CD4-positive, alpha-beta T cell (primary cell): ENCODE results near the gene BRD7. TPM values are rescaled to one million over a fixed set of nuclear protein-coding genes. Genes with fewer than 3 reads are reported as not detected.

ENCODE experiments used
- ATAC-seq: fragments of 200-7000 bp; cut with Tn5 transposase; one replicate; pipeline ENCODE4 v1.10.0; 2022; ENCODE audit warnings: mild to moderate bottlenecking; ENCODE audit not compliant: poor library complexity
- CTCF ChIA-PET: fragments of 350-600 bp; sonication (Branson Sonifier 250); formaldehyde crosslinking; loops from one replicate; lab custom pipeline; 2021; ENCODE audit warnings: antibody characterized with exemption, inconsistent platforms; lab: Charles Lee
- POLR2A ChIA-PET: fragments of 350-600 bp; sonication (Branson Sonifier 250); formaldehyde crosslinking; loops from one replicate; lab custom pipeline; 2021; ENCODE audit warnings: antibody characterized with exemption, inconsistent platforms; lab: Charles Lee
- DNase-seq, 14 experiments: peaks; one replicate each; pipeline ENCODE4 v3.0.0-alpha.2; 2013 to 2020; ENCODE audit warnings: mixed read lengths in 2 of 14
- H3K27ac ChIP-seq, 2 donors: one replicate each; pipeline versions ENCODE4 v1.5.1 to v1.7.0; 2013; ENCODE audit warnings: low read length in 2 of 2, low read depth in 1 of 2, mild to moderate bottlenecking in 1 of 2
- H3K27me3 ChIP-seq, 2 experiments: 1 replicate in 1 of 2; 2 replicates in 1 of 2; pipeline versions ENCODE4 v1.6.1 to v1.7.0; 2013; ENCODE audit warnings: low read length in 2 of 2, control low read depth in 1 of 2, mild to moderate bottlenecking in 1 of 2, moderate library complexity in 1 of 2; ENCODE audit not compliant: insufficient read depth in 2 of 2, control insufficient read depth in 1 of 2
- H3K36me3 ChIP-seq: one replicate; pipeline ENCODE4 v1.6.1; 2013; ENCODE audit warnings: low read length, control low read depth; ENCODE audit not compliant: insufficient read depth
- H3K4me1 ChIP-seq: one replicate; pipeline ENCODE4 v1.6.1; 2013; ENCODE audit warnings: low read length, control low read depth; ENCODE audit not compliant: insufficient read depth
- H3K4me3 ChIP-seq: one replicate; pipeline ENCODE4 v1.5.1; 2013; ENCODE audit warnings: mild to moderate bottlenecking, low read length, moderate library complexity
- H3K9me3 ChIP-seq, 2 experiments: 1 replicate in 1 of 2; 2 replicates in 1 of 2; pipeline versions ENCODE4 v1.6.1 to v1.7.0; 2013; ENCODE audit warnings: low read length in 2 of 2, mild to moderate bottlenecking in 2 of 2, control low read depth in 1 of 2, moderate library complexity in 1 of 2; ENCODE audit not compliant: control insufficient read depth in 1 of 2, insufficient read depth in 1 of 2
- H3K27ac Mint-ChIP-seq: one replicate; pipeline ENCODE4 v1.8.0; 2020; ENCODE audit warnings: mixed read lengths
- H3K27me3 Mint-ChIP-seq: one replicate; pipeline ENCODE4 v1.8.0; 2021; ENCODE audit warnings: mixed read lengths
- H3K36me3 Mint-ChIP-seq: one replicate; pipeline ENCODE4 v1.8.0; 2021; ENCODE audit warnings: low read depth, mixed read lengths
- H3K4me1 Mint-ChIP-seq: one replicate; pipeline ENCODE4 v1.8.0; 2021; ENCODE audit warnings: low read depth, mixed read lengths
- H3K4me3 Mint-ChIP-seq: one replicate; pipeline ENCODE4 v1.8.0; 2020; ENCODE audit warnings: mild to moderate bottlenecking, mixed read lengths
- H3K9me3 Mint-ChIP-seq: one replicate; pipeline ENCODE4 v1.8.0; 2020; ENCODE audit warnings: mixed read lengths
- CTCF ChIP-seq: fragments of 200-600 bp; IDR thresholded peaks from one replicate; pipeline ENCODE4 v1.8.0; 2022; ENCODE audit warnings: antibody characterized with exemption, mild to moderate bottlenecking
- intact Hi-C, 2 experiments: fragments of 100-400 bp; cut with DNase I in 1 of 2; cut with micrococcal nuclease in 1 of 2; formaldehyde crosslinking; loops; one replicate each; pipeline versions ENCODE4 v1.15.1 to v1.9.0; 2023 to 2025; cut with DNase I, micrococcal nuclease
- total RNA-seq, 174 experiments: library from RNA in 2 of 174; stranded (reverse) in 2 of 174; gene quantifications; one replicate each; pipeline ENCODE4 v1.2.3 and lab custom pipeline; 2021 to 2026

BRD7 gene
- total RNA-seq, 2 experiments from 2014 or later: 95.4 to 103 TPM

DNA sequence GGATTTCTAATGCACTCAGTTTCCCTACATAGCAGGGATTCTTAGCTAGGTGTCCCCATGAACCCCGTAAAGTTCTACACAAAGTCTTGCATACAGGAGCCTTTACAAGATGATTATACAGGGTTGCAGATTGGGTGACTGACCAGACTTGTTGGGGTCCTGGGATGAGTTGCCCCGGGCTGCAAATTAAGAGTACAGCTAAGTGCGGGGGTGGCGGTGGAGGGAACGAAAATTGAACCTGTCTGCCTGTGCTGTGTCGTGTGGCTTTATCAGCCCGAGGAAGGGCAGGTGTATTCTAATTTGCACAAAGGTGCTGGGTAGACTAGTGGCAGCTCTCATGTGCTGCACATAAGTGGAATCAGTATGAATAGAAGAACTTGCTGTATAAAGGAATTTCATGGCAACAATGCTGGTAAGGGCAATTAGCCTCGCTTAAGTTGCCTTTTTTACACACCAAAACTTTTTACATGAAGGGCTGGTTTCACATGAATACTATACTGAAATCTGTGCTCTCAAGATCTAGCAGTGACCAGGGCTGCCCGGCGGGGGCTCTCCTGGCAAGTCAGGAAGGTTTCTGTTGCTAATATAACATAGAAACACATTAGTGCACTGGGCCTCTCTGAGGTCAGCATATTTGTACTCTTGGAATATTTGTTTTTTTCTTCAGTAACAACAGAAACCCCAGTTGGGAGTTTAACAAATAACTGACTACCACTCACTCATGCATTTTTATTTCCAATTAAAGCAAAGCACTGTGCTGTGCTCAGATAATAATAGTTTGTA lies 51.7 kb downstream of the BRD7 start:
- ATAC-seq (no peak), DNase-seq (no peak)
- Mint-ChIP-seq H3K27me3 (no peaks in the 10 kb centered on the region), H3K36me3 (peaks cover 98% of the 10 kb centered on the region), H3K9me3 (no peaks in the 10 kb centered on the region), H3K27ac (peak overlapping the region; percentile 91), H3K4me1 (peaks cover 41% of the 10 kb centered on the region), H3K4me3 (no peak overlapping the region)
- intact Hi-C loops: loop anchor here in 1 of 2 experiments (10.0 kb wide), 1 partner anchor 52 kb away; the partner anchor contains the start of gene ADCY7
- CTCF ChIA-PET: interaction anchor here (1.3 kb wide), 1 partner anchor 38 kb away, joined by 3 read pairs; no protein-coding TSS in a partner anchor
- no peaks in the 10 kb centered on the region for H3K9me3 ChIP-seq
- no peak overlapping the region for H3K4me3 ChIP-seq
- H3K27ac ChIP-seq: no peak overlapping the region
- POLR2A ChIA-PET: interaction anchor here (1.0 to 4.8 kb wide), 3 partner anchors 10 to 348 kb away, joined by 3 to 32 read pairs (median 8); no protein-coding TSS in a partner anchor
- no peak for TF ChIP-seq CTCF
- peaks cover 90% of the 10 kb centered on the region for H3K36me3 ChIP-seq
- H3K27me3 ChIP-seq: no peaks in the 10 kb centered on the region
- H3K4me1 ChIP-seq: peaks cover 32% of the 10 kb centered on the region

DNA sequence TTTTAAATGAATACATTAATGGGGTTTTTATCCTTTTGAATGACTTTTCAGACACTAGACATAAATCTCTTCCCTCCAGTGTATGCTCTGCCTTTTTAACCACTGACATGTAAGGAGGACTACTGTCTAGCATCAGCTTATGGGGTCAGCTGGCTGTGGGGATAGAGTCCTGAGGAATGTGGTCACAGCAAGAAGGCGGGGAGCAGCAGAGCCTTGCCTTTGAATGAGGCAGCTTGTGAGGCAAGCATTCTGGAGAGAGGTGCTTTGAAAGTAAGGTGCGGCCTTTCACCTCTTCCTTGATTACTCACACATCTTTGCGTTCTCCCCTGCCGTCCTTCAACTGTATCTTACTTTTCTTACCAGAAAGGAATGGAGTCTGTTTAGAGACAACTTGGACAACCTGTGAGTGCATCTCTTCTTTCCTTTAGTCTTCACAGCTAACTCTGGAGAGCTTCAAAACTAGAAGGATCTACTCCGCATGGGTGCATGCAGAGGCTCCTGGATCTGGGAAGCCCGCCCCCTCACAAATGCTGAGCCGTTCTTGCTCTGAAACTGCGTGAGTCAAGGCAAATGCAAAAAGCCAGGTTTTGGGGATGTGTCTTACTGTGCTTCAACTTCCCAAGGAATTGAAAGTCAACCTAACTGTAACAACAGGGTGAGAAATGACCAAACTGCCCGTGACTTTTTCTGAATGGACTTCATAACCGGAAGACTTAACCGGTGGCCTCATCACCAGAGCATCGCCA lies 52.5 kb downstream of the BRD7 start:
- intact Hi-C loops: loop anchor here in 1 of 2 experiments (10.0 kb wide), 1 partner anchor 51 kb away; the partner anchor contains the start of gene ADCY7
- H3K4me3 Mint-ChIP-seq: no peak overlapping the region
- H3K27ac Mint-ChIP-seq: peak overlapping the region; percentile 91
- H3K4me3 ChIP-seq: no peak overlapping the region
- peaks cover 35% of the 10 kb centered on the region for H3K4me1 ChIP-seq
- peaks cover 41% of the 10 kb centered on the region for H3K4me1 Mint-ChIP-seq
- H3K9me3 Mint-ChIP-seq: no peaks in the 10 kb centered on the region
- DNase-seq: peak in 3 of 14 experiments; percentile 2 to 24 (median 4)
- no peaks in the 10 kb centered on the region for H3K9me3 ChIP-seq
- ChIA-PET POLR2A (interaction anchor here (1.0 to 4.8 kb wide), 4 partner anchors 11 to 349 kb away, joined by 3 to 32 read pairs (median 6); partner anchors contain the start of gene ADCY7), CTCF (interaction anchor here (1.3 kb wide), 1 partner anchor 39 kb away, joined by 3 read pairs; no protein-coding TSS in a partner anchor)
- peaks cover 97% of the 10 kb centered on the region for H3K36me3 ChIP-seq
- H3K36me3 Mint-ChIP-seq: peaks cover 99% of the 10 kb centered on the region
- H3K27me3 Mint-ChIP-seq: no peaks in the 10 kb centered on the region
- H3K27me3 ChIP-seq: no peaks in the 10 kb centered on the region
- ATAC-seq: no peak
- no peak for TF ChIP-seq CTCF
- no peak overlapping the region for H3K27ac ChIP-seq

DNA sequence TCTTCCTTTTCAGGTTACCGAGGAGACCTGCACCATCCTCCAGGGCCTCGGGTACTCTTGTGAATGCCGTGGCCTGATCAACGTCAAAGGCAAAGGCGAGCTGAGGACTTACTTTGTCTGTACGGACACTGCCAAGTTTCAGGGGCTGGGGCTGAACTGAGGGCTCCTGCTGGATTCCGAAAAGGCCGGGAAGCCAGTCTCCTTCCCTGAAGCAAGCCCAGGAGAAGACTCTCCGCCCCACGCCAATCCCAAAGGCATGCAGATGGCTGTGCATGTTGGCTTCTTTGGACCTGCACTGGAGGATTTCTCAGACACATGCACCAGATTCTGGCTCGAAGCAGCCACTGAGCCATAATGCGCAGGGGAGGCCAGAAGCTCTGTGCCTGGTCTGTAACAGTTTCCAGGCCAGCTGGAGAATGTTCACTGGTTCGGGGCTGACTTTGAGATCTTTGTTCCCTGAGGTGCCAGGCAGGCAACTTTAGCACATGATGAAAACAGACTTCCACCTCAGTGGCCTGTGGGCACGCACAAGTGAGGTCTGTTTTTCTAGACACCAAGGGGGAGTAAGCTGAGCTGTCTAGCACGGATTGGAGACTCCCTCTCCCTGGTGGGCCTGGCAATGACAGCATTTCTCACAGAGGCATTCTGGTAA lies 53.3 kb downstream of the BRD7 start:
- Mint-ChIP-seq H3K36me3 (peaks cover 93% of the 10 kb centered on the region), H3K27me3 (no peaks in the 10 kb centered on the region), H3K4me3 (no peak overlapping the region), H3K4me1 (peaks cover 41% of the 10 kb centered on the region), H3K27ac (peak overlapping the region; percentile 91), H3K9me3 (no peaks in the 10 kb centered on the region)
- peaks cover 99% of the 10 kb centered on the region for H3K36me3 ChIP-seq
- no peaks in the 10 kb centered on the region for H3K9me3 ChIP-seq
- CTCF ChIA-PET: interaction anchor here (1.3 to 2.9 kb wide), 2 partner anchors 12 to 40 kb away, joined by 3 to 21 read pairs; no protein-coding TSS in a partner anchor
- POLR2A ChIA-PET: interaction anchor here (1.1 to 4.8 kb wide), 5 partner anchors 11 to 50 kb away, joined by 4 to 32 read pairs (median 5); partner anchors contain the start of gene ADCY7
- H3K4me1 ChIP-seq: peaks cover 39% of the 10 kb centered on the region
- TF ChIP-seq CTCF: no peak
- no peak overlapping the region for H3K27ac ChIP-seq
- no peaks in the 10 kb centered on the region for H3K27me3 ChIP-seq
- DNase-seq (peak in 3 of 14 experiments; percentile 3 to 28 (median 5)), ATAC-seq (no peak)
- intact Hi-C loops: loop anchor here in 1 of 2 experiments (10.0 kb wide), 1 partner anchor 51 kb away; the partner anchor contains the start of gene ADCY7
- H3K4me3 ChIP-seq: no peak overlapping the region
